Measurements from ENCODE around the gene PRDM10.

GRCh38 chr11:129947474-129947873 is 55.2 kb downstream of the PRDM10 start:
- TF ChIP-seq POLR2AphosphoS5 (IDR thresholded peaks at IDR 0.05; ENCODE audit: low read depth, low read length), result no peak
- no peak for TF ChIP-seq TAF1 (IDR thresholded peaks at IDR 0.05; ENCODE audit: borderline replicate concordance, insufficient read depth, low read length)
- TF ChIP-seq REST (IDR thresholded peaks at IDR 0.05; ENCODE audit: insufficient read depth in 1 of 2, low read depth in 2 of 2, low read length in 2 of 2), result no peak
- TF ChIP-seq SIN3A (IDR thresholded peaks at IDR 0.05; ENCODE audit: borderline replicate concordance, insufficient read depth, low read length), result no peak
- no peak for TF ChIP-seq FOXP2 (optimal IDR thresholded peaks at IDR 0.05; ENCODE audit: borderline replicate concordance, extremely low read depth, extremely low read length, insufficient read depth)
